GM12878 (cell line): Measurements from ENCODE around the gene APLP2. TPM values are rescaled to one million over a fixed set of nuclear protein-coding genes. Genes with fewer than 3 reads are reported as not detected.

Source experiments
- ATAC-seq: fragments of 200-7000 bp; cut with Tn5 transposase; 3 replicates; pipeline ENCODE4 v1.9.1; 2020; ENCODE audit warnings: mild to moderate bottlenecking, moderate library complexity
- BruUV-seq: library from RNA; stranded (reverse); fragments of 400-500 nt; replicated peaks from 2 replicates; lab custom pipeline; 2021; lab: Mats Ljungman, UMichigan
- CTCF ChIA-PET: fragments of 300-600 bp; sonication (Branson Sonifier 250); formaldehyde crosslinking; extraction: SDS; loops from one replicate; lab custom pipeline; 2021; ENCODE audit warnings: inconsistent platforms; lab: Yijun Ruan, JAX
- POLR2A ChIA-PET: fragments of 350-600 bp; formaldehyde crosslinking; extraction: SDS; loops from one replicate; lab custom pipeline; 2021; ENCODE audit warnings: inconsistent platforms; lab: Charles Lee
- RAD21 ChIA-PET: fragments of 300-600 bp; sonication (Branson Sonifier 250); formaldehyde crosslinking; loops from one replicate; lab custom pipeline; 2023; ENCODE audit warnings: antibody characterized with exemption; ENCODE audit not compliant: unreplicated experiment; lab: Charles Lee
- SMC1A ChIA-PET: fragments of 300-600 bp; sonication (Branson Sonifier 250); formaldehyde crosslinking; loops from one replicate; lab custom pipeline; 2023; ENCODE audit not compliant: unreplicated experiment, uncharacterized antibody; lab: Charles Lee
- DNase-seq: peaks from one replicate; pipeline ENCODE4 v3.0.0-alpha.2; 2011; ENCODE audit warnings: low read depth, low spot score
- FAIRE-seq: peaks from 3 replicates; lab custom pipeline; 2011; peaks lifted over from hg19 to GRCh38; lab: Jason Lieb, UNC
- H2AFZ ChIP-seq: 2 replicates; pipeline ENCODE4 v1.6.0; 2011; ENCODE audit warnings: low read depth, low read length, control low read depth; ENCODE audit not compliant: control insufficient read depth
- H3K27ac ChIP-seq: 2 replicates; pipeline ENCODE4 v1.5.1; 2011; ENCODE audit warnings: control low read depth; ENCODE audit not compliant: control insufficient read depth, insufficient read depth
- H3K27me3 ChIP-seq, 2 experiments: replicated peaks in 1 of 2; 2 replicates each; pipeline versions ENCODE4 v1.6.0 to v1.6.1; 2011; ENCODE audit warnings: low read length in 1 of 2; ENCODE audit not compliant: control insufficient read depth in 2 of 2, insufficient read depth in 2 of 2
- H3K36me3 ChIP-seq, 2 experiments: 2 replicates each; pipeline ENCODE4 v1.5.1; 2011; ENCODE audit warnings: low read length in 1 of 2; ENCODE audit not compliant: control insufficient read depth in 2 of 2, insufficient read depth in 2 of 2
- H3K4me1 ChIP-seq: 2 replicates; pipeline ENCODE4 v1.6.1; 2011; ENCODE audit warnings: mild to moderate bottlenecking, low read length, moderate library complexity, mixed read lengths; ENCODE audit not compliant: control insufficient read depth, insufficient read depth
- H3K4me2 ChIP-seq: 2 replicates; pipeline ENCODE4 v1.6.0; 2011; ENCODE audit warnings: control low read depth; ENCODE audit not compliant: control insufficient read depth, insufficient read depth
- H3K4me3 ChIP-seq: fragments of 200-600 bp; sonication (generic); 2 replicates; pipeline ENCODE4 v1.5.1; 2016
- H3K79me2 ChIP-seq: 2 replicates; pipeline ENCODE4 v1.6.0; 2011; ENCODE audit warnings: low read length; ENCODE audit not compliant: control insufficient read depth, insufficient read depth
- H3K9ac ChIP-seq: 2 replicates; pipeline ENCODE4 v1.8.0; 2011; ENCODE audit warnings: low read length, control low read depth, mixed read lengths; ENCODE audit not compliant: control insufficient read depth, insufficient read depth
- H3K9me3 ChIP-seq: replicated peaks from 3 replicates; pipeline ENCODE4 v1.5.1; 2011; ENCODE audit warnings: mild to moderate bottlenecking, low read length; ENCODE audit not compliant: control insufficient read depth, insufficient read depth
- H4K20me1 ChIP-seq: 2 replicates; pipeline ENCODE4 v1.6.0; 2011; ENCODE audit not compliant: control insufficient read depth, insufficient read depth
- CEBPZ ChIP-seq: fragments of 150-350 bp; IDR thresholded peaks from 2 replicates; pipeline ENCODE4 v1.6.1; 2016; ENCODE audit warnings: low read depth, low read length
- E2F4 ChIP-seq: IDR thresholded peaks from 2 replicates; pipeline ENCODE4 v1.6.1; 2012; ENCODE audit warnings: low read depth, low read length, improper control_type of control experiment
- HSF1 ChIP-seq: fragments of 150-350 bp; IDR thresholded peaks from 2 replicates; pipeline ENCODE4 v1.6.1; 2014; ENCODE audit warnings: mild to moderate bottlenecking, low read depth, low read length
- IRF3 ChIP-seq: fragments of 450-650 bp; IDR thresholded peaks from 2 replicates; pipeline ENCODE4 v1.6.1; 2014; ENCODE audit warnings: mild to moderate bottlenecking
- IRF4 ChIP-seq: IDR thresholded peaks from 2 replicates; pipeline ENCODE4 v1.6.1; 2011; ENCODE audit warnings: low read depth, low read length
- MEF2A ChIP-seq: IDR thresholded peaks from 2 replicates; pipeline ENCODE4 v1.6.1; 2011; ENCODE audit warnings: low read depth, mild to moderate bottlenecking, low read length, moderate library complexity; ENCODE audit not compliant: insufficient read depth
- MYB ChIP-seq: fragments of 150-350 bp; IDR thresholded peaks from 2 replicates; pipeline ENCODE4 v1.6.1; 2014; ENCODE audit warnings: mild to moderate bottlenecking, low read depth, low read length, borderline replicate concordance
- REST ChIP-seq: IDR thresholded peaks from 2 replicates; pipeline ENCODE4 v1.6.1; 2012; ENCODE audit warnings: mild to moderate bottlenecking, low read depth, low read length
- TAF1 ChIP-seq: IDR thresholded peaks from 2 replicates; pipeline ENCODE4 v1.6.1; 2011; ENCODE audit warnings: mild to moderate bottlenecking, low read depth, low read length, borderline replicate concordance
- TCF12 ChIP-seq: IDR thresholded peaks from 2 replicates; pipeline ENCODE4 v1.6.1; 2011; ENCODE audit warnings: low read depth, mild to moderate bottlenecking, low read length
- ZBED1 ChIP-seq: IDR thresholded peaks from 2 replicates; pipeline ENCODE4 v1.6.1; 2016; ENCODE audit warnings: borderline replicate concordance
- ZNF207 ChIP-seq: fragments of 450-650 bp; IDR thresholded peaks from 2 replicates; pipeline ENCODE4 v1.6.1; 2014; ENCODE audit warnings: antibody characterized with exemption, mild to moderate bottlenecking, borderline replicate concordance
- ZNF384 ChIP-seq: IDR thresholded peaks from 2 replicates; pipeline ENCODE4 v1.6.1; 2012; ENCODE audit warnings: low read depth, mild to moderate bottlenecking, low read length, improper control_type of control experiment, borderline replicate concordance
- WGBS: methylation state at CpG from one replicate; pipeline ENCODE4 v1.1.6; 2016; ENCODE audit warnings: low lambda C conversion rate; ENCODE audit not compliant: insufficient replicate concordance, insufficient coverage; ENCODE audit errors: missing lambda C conversion rate; 5-methylcytosine and 5-hydroxymethylcytosine counted together
- in situ Hi-C: fragments of 300-500 bp; cut with MboI; formaldehyde crosslinking; loops from 9 replicates; pipeline ENCODE4 v1.14.3; 2018; ENCODE audit warnings: mixed read lengths
- intact Hi-C: fragments of 100-400 bp; cut with micrococcal nuclease; formaldehyde crosslinking; loops from one replicate; pipeline ENCODE4 v1.14.2; 2022; ENCODE audit not compliant: unreplicated experiment
- polyA plus RNA-seq, 11 experiments: library from polyadenylated mRNA; depleted of rRNA in 4 of 11; unstranded in 6 of 11; stranded (reverse) in 5 of 11; fragments of >200 nt; fragmentation: Nextera tagmentation in 4 of 11; fragmentation: Illumina TruSeq in 1 of 11; extraction: Ambion mirVana in 4 of 11; extraction: Trizol in 1 of 11; gene quantifications; 1 replicate in 1 of 11; 2 replicates in 10 of 11; pipeline versions ENCODE4 v1.2.1 to v1.2.3, GENCODE V29; 2011 to 2016; ENCODE audit warnings: inconsistent platforms in 2 of 11, missing spikeins in 2 of 11, low read depth in 1 of 11
- total RNA-seq, 4 experiments: library from RNA; depleted of rRNA in 3 of 4; stranded (reverse); fragments of >200 nt in 3 of 4; fragmentation: Illumina TruSeq in 1 of 4; extraction: Trizol in 1 of 4; gene quantifications; 2 replicates each; pipeline versions ENCODE4 v1.2.1 to v1.2.3, GENCODE V29; 2013 to 2021

APLP2 gene
- total and polyA plus RNA-seq, 10 of the 15 experiments (the other 5 are each of a cell fraction or from before 2014, with no cell fraction given): 2.3 to 38.8 (median 21.3) TPM

- no peak for DNase-seq
- no peak overlapping the region for H3K9ac ChIP-seq
- H3K4me2 ChIP-seq: no peak overlapping the region
- no peak overlapping the region for H2AFZ ChIP-seq
- in situ Hi-C loops: no loop called here
- intact Hi-C loops: no loop called here
- no peak overlapping the region for H3K4me3 ChIP-seq
- H3K4me1 ChIP-seq: no peaks in the 10 kb centered on the region
- WGBS: 61% methylated on average over 16 of the region's 16 CpGs
- BruUV-seq: no TSS peak
- H4K20me1 ChIP-seq: no peaks in the 10 kb centered on the region
- ChIA-PET RAD21 (no interaction called here), CTCF (no interaction called here), SMC1A (interaction anchor here (0.6 kb wide), 1 partner anchor 30 kb away, joined by 3 read pairs; no protein-coding TSS in a partner anchor), POLR2A (interaction anchor here (0.7 kb wide), 1 partner anchor 241 kb away, joined by 5 read pairs; no protein-coding TSS in a partner anchor)
- no peaks in the 10 kb centered on the region for H3K79me2 ChIP-seq
- ATAC-seq: no peak
- H3K27me3 ChIP-seq: no peaks in the 10 kb centered on the region; a peak in 2 of 4 replicates
- H3K9me3 ChIP-seq: no peaks in the 10 kb centered on the region
- FAIRE-seq: no peak
- H3K36me3 ChIP-seq: no peaks in the 10 kb centered on the region
- no peak overlapping the region for H3K27ac ChIP-seq
- TF ChIP-seq MYB (no peak), MEF2A (no peak), ZNF207 (no peak), IRF4 (no peak), CEBPZ (no peak), ZNF384 (no peak), ZBED1 (no peak), TAF1 (no peak), IRF3 (no peak), HSF1 (no peak), REST (no peak), TCF12 (no peak), E2F4 (no peak)
Measured at GRCh38 chr11:130042093-130042591, 27.6 kb upstream of the APLP2 start.
